ENCODE results near the gene SPATA21.

SPATA21 gene

DNA sequence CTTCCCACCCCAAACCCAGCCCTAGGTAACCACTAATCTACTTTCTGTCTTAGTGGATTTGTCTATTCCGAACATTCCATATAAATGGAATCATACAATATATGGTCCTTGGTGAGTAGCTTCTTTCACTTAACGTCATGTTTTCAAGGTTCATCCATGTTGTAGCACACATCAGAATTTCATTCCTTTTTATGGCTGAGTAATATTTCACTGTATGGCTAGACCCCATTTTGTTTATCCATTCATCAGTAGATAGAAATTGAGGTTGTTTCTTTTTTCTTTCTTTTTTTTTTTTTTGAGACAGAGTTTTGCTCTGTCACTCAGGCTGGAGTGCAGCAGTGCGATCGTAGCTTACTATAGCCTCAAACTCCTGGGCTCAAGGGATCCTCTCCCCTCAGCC, 3.2 kb downstream of the SPATA21 start:
- H3K4me3 ChIP-seq (ENCODE audit: control insufficient read depth, low read depth, low read length), result no peak overlapping the region
- DNase-seq (ENCODE audit: low read depth), result no peak
- TF ChIP-seq, protein P1, sequence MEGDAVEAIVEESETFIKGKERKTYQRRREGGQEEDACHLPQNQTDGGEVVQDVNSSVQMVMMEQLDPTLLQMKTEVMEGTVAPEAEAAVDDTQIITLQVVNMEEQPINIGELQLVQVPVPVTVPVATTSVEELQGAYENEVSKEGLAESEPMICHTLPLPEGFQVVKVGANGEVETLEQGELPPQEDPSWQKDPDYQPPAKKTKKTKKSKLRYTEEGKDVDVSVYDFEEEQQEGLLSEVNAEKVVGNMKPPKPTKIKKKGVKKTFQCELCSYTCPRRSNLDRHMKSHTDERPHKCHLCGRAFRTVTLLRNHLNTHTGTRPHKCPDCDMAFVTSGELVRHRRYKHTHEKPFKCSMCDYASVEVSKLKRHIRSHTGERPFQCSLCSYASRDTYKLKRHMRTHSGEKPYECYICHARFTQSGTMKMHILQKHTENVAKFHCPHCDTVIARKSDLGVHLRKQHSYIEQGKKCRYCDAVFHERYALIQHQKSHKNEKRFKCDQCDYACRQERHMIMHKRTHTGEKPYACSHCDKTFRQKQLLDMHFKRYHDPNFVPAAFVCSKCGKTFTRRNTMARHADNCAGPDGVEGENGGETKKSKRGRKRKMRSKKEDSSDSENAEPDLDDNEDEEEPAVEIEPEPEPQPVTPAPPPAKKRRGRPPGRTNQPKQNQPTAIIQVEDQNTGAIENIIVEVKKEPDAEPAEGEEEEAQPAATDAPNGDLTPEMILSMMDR (IDR thresholded peaks at IDR 0.05; ENCODE audit: control insufficient read depth, insufficient read depth, low read depth, low read length, missing control alignments), result no peak

DNA sequence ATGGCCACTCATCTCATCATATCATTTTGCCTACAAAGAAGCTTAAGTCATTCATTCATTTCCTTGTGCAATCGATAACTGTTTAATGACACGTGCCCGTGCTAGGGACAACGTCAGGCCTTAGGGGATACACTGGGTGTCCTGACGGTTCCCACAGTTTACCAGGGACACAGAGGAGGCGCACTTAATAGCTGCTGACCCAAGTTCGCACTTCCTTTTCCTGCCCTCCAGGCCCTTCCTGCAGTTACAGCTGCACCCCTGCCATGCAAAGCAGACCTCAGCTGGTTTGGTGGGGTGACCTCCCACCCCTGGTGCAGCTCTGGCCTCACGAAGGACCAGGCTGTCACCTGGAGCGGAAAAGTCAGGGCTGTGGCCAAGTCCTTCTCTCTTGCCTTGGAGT, 4.2 kb downstream of the SPATA21 start:
- DNase-seq (ENCODE audit: low read depth), result no peak
- no peak overlapping the region for H3K4me3 ChIP-seq (ENCODE audit: control insufficient read depth, low read depth, low read length)
- TF ChIP-seq, protein P1 (IDR thresholded peaks at IDR 0.05; ENCODE audit: control insufficient read depth, insufficient read depth, low read depth, low read length, missing control alignments), result no peak

DNA sequence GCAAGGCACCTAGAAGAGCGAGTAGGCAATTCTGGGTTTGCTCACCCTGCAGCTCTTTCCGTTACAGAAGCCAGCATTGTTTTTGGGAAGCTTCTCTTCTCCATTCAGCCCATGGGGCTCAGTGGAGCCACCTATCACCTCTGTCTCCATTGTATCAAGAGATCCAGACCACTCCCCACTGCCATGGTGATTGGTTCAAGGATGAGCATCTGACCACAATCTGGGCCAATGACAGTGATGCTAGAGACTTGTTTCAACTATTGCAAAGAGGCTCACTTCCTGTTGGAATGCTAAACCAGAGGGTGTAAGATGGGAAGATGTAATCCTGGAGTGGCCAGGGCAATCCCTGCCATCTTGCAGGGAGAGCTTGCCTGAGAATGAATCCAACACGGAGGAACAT, 6.6 kb downstream of the SPATA21 start:
- TF ChIP-seq, protein P1 (IDR thresholded peaks at IDR 0.05; ENCODE audit: control insufficient read depth, insufficient read depth, low read depth, low read length, missing control alignments), result no peak
- DNase-seq (ENCODE audit: low read depth), result no peak
- no peak overlapping the region for H3K4me3 ChIP-seq (ENCODE audit: control insufficient read depth, low read depth, low read length)

- no peak for DNase-seq (ENCODE audit: low read depth)
- H3K4me3 ChIP-seq (ENCODE audit: control insufficient read depth, low read depth, low read length), result no peak overlapping the region
- TF ChIP-seq, protein P1 (IDR thresholded peaks at IDR 0.05; ENCODE audit: control insufficient read depth, insufficient read depth, low read depth, low read length, missing control alignments), result no peak
Observed at GRCh38 chr1:16425125-16426025, 11.8 kb downstream of the SPATA21 start.

GRCh38 chr1:16422041-16422440, 15.2 kb downstream of the SPATA21 start:
- DNase-seq (ENCODE audit: low read depth), result no peak
- TF ChIP-seq, protein P1 (IDR thresholded peaks at IDR 0.05; ENCODE audit: control insufficient read depth, insufficient read depth, low read depth, low read length, missing control alignments), result no peak
- no peak overlapping the region for H3K4me3 ChIP-seq (ENCODE audit: control insufficient read depth, low read depth, low read length)

DNA sequence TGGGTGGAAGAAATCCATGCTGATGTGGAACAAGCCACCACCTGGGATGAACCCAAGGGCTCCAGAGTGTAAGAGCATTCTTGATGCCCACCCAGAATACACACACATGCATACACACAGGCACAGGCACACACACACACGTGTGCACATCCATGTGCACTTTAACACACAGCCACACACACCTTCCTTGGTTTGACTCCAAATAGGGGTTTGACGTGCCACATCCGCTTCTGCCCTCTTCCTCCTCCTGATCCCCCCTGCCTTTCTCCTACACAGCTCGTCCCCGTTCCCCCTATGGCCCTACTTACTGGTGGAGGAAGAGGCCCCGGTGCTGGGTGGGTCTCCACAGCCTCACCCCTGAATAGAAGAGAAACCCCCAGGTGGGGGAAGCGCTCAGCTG, 16.0 kb downstream of the SPATA21 start:
- DNase-seq (ENCODE audit: low read depth), result no peak
- no peak overlapping the region for H3K4me3 ChIP-seq (ENCODE audit: control insufficient read depth, low read depth, low read length)
- TF ChIP-seq, protein P1 (IDR thresholded peaks at IDR 0.05; ENCODE audit: control insufficient read depth, insufficient read depth, low read depth, low read length, missing control alignments), result no peak
